K562 (cell line): ENCODE results near the gene COQ8A. TPM values are rescaled to one million over a fixed set of nuclear protein-coding genes. Genes with fewer than 3 reads are reported as not detected.
A peak's percentile ranks its signal among the peaks of the same experiment; 100 is the strongest.

Experiments
- CHCHD3 ChIP-seq: fragments of 250-450 bp; sonication (Bioruptor Pico); IDR thresholded peaks from 2 replicates; pipeline ENCODE4 v2.1.2; 2022; ENCODE audit warnings: mild to moderate bottlenecking
- ZNF445 ChIP-seq: fragments of 250-450 bp; sonication (Bioruptor Pico); IDR thresholded peaks from 2 replicates; pipeline ENCODE4 v1.4.0; 2020; ENCODE audit warnings: low read depth, mild to moderate bottlenecking, moderate library complexity
- polyA plus RNA-seq, 8 experiments: library from polyadenylated mRNA; depleted of rRNA in 4 of 8; stranded (reverse) in 5 of 8; unstranded in 3 of 8; fragments of >200 nt; fragmentation: Nextera tagmentation in 2 of 8; fragmentation: Illumina TruSeq in 1 of 8; extraction: Ambion mirVana in 2 of 8; extraction: Trizol in 1 of 8; gene quantifications; 2 replicates each; pipeline versions ENCODE4 v1.2.1 to v1.2.3, GENCODE V29; 2011 to 2014; ENCODE audit warnings: inconsistent platforms in 1 of 8, missing spikeins in 1 of 8
- total RNA-seq, 7 experiments: library from RNA; depleted of rRNA in 6 of 7; stranded (reverse); fragments of >200 nt in 6 of 7; fragmentation: Illumina TruSeq in 2 of 7; extraction: Trizol in 2 of 7; gene quantifications; 2 replicates each; pipeline versions ENCODE4 v1.2.1 to v1.2.3, GENCODE V29; 2011 to 2021; ENCODE audit warnings: low replicate concordance in 1 of 7
- TF ChIP-seq, protein P1 (sequence below), 2 experiments: fragments of 450-650 bp in 1 of 2; sonication (generic) in 1 of 2; formaldehyde crosslinking in 1 of 2; IDR thresholded peaks; 2 replicates each; pipeline versions ENCODE4 v1.7.1 to v1.9.0; 2016 to 2022; ENCODE audit warnings: inconsistent platforms in 1 of 2, mild to moderate bottlenecking in 1 of 2, missing genetic modification reagents in 1 of 2
- TF ChIP-seq, protein P2 (sequence below): sonication (generic); formaldehyde crosslinking; IDR thresholded peaks from 2 replicates; pipeline ENCODE4 v1.8.0; 2022; ENCODE audit warnings: missing genetic modification reagents, mild to moderate bottlenecking, borderline replicate concordance

Gene COQ8A
- total and polyA plus RNA-seq, 9 of the 15 experiments (the other 6 are each of a cell fraction or from before 2014, with no cell fraction given), result 2.6 to 54.3 (median 32.4) TPM

DNA sequence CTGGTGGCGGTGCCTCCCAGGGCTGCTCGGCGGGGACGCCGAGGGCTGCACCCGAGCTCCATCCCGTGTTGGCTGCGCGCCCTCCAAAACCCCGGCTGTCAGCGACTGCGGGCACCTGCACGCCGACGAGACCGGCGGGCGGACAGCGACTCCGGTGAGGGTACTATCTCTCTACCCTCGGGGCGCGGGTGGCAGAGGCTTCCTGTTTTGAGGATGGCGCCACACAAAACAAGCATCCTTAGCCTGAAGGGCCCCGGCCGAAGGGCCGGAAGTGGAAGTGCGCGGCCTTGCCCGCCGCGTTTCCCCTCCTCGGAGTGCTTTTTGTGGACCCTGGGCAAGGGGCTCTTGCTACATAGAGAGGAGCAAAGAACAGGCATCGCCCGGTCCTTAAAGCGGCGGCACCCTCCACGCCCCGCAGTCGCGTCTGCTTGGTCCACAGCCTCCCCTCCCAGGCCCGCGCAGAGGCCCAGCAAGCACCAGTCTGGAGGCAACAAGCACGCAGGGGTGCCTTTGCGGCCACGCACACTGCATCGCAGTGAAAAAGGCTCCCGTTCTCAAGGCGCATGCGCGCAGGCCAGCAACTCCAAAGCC, 561 bp upstream of the COQ8A start (continued):
- TF ChIP-seq, protein P1, sequence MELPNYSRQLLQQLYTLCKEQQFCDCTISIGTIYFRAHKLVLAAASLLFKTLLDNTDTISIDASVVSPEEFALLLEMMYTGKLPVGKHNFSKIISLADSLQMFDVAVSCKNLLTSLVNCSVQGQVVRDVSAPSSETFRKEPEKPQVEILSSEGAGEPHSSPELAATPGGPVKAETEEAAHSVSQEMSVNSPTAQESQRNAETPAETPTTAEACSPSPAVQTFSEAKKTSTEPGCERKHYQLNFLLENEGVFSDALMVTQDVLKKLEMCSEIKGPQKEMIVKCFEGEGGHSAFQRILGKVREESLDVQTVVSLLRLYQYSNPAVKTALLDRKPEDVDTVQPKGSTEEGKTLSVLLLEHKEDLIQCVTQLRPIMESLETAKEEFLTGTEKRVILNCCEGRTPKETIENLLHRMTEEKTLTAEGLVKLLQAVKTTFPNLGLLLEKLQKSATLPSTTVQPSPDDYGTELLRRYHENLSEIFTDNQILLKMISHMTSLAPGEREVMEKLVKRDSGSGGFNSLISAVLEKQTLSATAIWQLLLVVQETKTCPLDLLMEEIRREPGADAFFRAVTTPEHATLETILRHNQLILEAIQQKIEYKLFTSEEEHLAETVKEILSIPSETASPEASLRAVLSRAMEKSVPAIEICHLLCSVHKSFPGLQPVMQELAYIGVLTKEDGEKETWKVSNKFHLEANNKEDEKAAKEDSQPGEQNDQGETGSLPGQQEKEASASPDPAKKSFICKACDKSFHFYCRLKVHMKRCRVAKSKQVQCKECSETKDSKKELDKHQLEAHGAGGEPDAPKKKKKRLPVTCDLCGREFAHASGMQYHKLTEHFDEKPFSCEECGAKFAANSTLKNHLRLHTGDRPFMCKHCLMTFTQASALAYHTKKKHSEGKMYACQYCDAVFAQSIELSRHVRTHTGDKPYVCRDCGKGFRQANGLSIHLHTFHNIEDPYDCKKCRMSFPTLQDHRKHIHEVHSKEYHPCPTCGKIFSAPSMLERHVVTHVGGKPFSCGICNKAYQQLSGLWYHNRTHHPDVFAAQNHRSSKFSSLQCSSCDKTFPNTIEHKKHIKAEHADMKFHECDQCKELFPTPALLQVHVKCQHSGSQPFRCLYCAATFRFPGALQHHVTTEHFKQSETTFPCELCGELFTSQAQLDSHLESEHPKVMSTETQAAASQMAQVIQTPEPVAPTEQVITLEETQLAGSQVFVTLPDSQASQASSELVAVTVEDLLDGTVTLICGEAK (IDR thresholded peaks at IDR 0.05), result peak; percentile 76
- TF ChIP-seq, protein P1 (CRISPR knock-in tag; IDR thresholded peaks at IDR 0.05), result peak; percentile 70; the same call in 1 of the 2 replicates
- TF ChIP-seq, protein P2, sequence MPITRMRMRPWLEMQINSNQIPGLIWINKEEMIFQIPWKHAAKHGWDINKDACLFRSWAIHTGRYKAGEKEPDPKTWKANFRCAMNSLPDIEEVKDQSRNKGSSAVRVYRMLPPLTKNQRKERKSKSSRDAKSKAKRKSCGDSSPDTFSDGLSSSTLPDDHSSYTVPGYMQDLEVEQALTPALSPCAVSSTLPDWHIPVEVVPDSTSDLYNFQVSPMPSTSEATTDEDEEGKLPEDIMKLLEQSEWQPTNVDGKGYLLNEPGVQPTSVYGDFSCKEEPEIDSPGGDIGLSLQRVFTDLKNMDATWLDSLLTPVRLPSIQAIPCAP (CRISPR knock-in tag), result peak; percentile 96; the same call in 1 of the 2 replicates
- TF ChIP-seq ZNF445 (CRISPR knock-in tag) (no peak), CHCHD3 (CRISPR knock-in tag) (0 out of 2 replicates have a peak, but pooled peaks have one; percentile 55)
